Measurements from ENCODE around the gene RALY. TPM values are rescaled to one million over a fixed set of nuclear protein-coding genes. Genes with fewer than 3 reads are reported as not detected.

Gene RALY
- total RNA-seq, 1 donor, result 67.4 TPM

DNA sequence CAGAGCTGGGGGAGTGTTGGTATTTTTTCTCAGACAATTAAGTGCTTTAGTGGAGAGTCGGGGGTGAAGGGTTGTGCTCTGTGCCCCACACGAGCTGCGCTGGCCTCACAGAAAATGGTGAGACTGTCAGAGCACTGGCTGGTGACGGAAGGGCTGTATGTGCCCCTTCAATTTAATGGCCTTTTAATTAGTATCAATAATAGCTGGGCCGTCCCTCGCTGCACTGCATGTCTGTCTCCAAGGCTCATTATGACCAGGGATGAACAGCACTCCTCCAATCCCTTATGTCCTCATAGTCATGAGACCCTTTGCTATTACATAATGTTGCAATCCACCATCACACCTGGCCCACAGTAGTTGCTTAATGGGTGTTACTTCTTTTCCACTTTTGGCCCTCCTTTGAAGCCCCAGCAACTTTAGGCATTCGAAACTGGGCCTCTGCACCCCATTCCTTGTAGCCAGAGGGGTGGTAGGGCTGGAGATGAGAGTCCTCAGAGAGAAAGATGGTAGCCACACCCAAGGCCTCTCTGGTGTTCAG is 9.5 kb upstream of the RALY start:
- no peak overlapping the region for H3K4me3 ChIP-seq (ENCODE audit: low read depth, low read length)
- TF ChIP-seq, protein P1, sequence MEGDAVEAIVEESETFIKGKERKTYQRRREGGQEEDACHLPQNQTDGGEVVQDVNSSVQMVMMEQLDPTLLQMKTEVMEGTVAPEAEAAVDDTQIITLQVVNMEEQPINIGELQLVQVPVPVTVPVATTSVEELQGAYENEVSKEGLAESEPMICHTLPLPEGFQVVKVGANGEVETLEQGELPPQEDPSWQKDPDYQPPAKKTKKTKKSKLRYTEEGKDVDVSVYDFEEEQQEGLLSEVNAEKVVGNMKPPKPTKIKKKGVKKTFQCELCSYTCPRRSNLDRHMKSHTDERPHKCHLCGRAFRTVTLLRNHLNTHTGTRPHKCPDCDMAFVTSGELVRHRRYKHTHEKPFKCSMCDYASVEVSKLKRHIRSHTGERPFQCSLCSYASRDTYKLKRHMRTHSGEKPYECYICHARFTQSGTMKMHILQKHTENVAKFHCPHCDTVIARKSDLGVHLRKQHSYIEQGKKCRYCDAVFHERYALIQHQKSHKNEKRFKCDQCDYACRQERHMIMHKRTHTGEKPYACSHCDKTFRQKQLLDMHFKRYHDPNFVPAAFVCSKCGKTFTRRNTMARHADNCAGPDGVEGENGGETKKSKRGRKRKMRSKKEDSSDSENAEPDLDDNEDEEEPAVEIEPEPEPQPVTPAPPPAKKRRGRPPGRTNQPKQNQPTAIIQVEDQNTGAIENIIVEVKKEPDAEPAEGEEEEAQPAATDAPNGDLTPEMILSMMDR (IDR thresholded peaks at IDR 0.05; ENCODE audit: insufficient read depth, low read length), result no peak
- no peak for DNase-seq (ENCODE audit: low read depth)

DNA sequence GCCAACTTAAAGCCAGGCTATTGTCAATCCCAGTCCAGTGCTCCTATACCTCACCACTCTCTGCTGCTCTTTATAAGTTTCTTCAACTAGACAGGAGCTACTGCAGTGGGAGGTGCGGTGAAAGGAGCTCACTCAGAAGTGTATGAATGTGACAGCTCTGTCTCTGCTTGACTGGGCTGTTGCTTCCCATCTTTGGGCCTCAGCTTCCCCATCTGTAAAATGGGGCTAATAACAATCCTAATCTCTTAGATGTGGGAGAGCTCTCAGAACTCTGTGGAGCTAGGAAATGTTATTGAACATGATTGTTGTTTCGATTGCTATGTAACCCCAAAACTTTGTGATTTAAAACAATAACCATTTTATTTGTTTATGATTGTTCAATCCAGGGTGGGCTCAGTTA is 8.4 kb upstream of the RALY start:
- no peak for DNase-seq (ENCODE audit: low read depth)
- H3K4me3 ChIP-seq (ENCODE audit: low read depth, low read length), result no peak overlapping the region
- TF ChIP-seq, protein P1 (IDR thresholded peaks at IDR 0.05; ENCODE audit: insufficient read depth, low read length), result no peak

DNA sequence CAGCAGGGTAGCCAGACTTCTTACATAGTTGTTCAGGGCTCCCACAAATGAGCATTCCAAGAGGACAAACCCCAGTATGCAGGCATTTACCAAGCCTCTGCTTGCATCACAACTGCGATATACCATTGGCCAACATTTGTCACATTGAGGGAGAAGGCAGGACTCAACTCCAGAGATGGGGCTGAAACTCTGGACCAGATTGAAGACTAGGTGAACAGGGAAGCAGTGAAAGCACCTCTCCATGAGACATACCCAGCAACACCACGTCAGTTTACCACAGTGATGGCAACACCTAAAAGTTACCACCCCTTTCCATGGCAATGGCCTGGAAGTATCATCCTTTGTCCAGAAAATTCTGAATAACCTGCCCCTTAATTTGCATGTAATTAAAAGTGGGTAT is 7.9 kb upstream of the RALY start:
- no peak for DNase-seq (ENCODE audit: low read depth)
- TF ChIP-seq, protein P1 (IDR thresholded peaks at IDR 0.05; ENCODE audit: insufficient read depth, low read length), result no peak
- no peak overlapping the region for H3K4me3 ChIP-seq (ENCODE audit: low read depth, low read length)

DNA sequence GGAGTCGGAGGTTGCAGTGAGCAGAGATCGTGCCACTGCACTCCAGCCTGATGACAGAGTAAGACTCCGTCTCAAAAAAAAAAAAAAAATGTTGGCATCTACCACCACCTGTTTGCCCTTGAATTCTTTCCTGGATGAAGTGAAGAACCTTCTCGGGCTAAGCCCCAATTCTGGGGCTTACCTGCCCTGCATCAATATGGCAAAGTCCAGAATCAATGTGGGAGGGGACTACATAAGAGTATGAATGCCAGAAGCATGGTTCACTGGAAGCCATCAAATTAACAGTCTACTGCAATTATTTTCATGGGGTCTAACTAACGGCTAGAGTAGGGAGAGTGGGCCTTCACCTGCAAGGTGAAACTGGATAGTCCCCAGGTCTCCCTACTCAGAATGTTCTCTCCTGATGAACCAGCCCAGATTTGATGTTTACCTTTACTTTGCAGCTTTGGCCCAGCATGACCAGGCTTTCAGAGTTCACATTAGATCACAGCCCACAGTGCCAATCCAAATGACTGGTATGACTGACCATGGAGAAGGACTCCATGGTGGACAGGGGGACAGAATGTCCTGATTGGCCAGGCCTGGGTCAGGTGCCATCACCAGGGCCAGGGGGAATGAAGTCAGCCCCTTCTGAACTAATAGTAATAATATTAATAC is 7.0 kb upstream of the RALY start:
- no peak for DNase-seq (ENCODE audit: low read depth)
- H3K4me3 ChIP-seq (ENCODE audit: low read depth, low read length), result no peak overlapping the region
- TF ChIP-seq, protein P1 (IDR thresholded peaks at IDR 0.05; ENCODE audit: insufficient read depth, low read length), result no peak

DNA sequence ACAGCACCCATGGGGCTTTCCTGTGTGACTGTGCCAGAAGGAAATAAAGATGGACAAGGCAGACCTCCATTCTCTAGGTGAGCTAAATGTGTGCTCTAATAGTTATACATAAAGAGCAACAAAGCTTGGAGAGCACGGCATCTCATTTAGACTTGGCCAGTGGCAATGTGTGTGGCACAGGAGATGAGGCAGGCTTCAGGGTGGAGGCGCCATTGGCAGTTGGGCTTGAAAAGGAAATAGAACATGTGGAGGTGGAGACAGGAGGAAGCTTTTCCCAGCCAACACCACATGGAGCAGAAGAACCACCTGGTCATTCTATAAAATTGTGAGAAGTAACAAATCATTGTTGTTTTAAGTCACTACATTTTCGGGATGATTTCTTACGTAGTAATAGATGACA is 3.6 kb upstream of the RALY start:
- H3K4me3 ChIP-seq (ENCODE audit: low read depth, low read length), result no peak overlapping the region
- DNase-seq (ENCODE audit: low read depth), result no peak
- TF ChIP-seq, protein P1 (IDR thresholded peaks at IDR 0.05; ENCODE audit: insufficient read depth, low read length), result no peak

DNA sequence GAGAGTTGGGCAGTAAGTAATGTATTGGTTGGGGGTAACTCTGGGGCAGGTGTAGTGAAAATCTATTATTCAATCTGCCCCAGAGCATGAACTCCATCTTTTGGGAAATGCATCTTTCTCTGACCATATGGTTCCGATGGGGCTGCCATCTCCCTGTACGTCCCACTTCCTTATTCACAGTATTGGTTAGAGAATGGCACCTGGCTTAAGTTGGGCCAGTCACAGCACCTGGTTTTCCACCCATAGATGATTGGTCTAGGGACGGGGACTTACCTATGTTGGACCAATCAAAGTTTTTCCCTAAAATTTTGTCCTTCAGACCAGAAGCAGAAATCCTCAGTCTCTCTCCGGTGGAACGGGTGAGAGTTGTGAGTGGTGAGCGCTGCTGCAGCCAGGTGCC is 2.2 kb upstream of the RALY start:
- TF ChIP-seq, protein P1 (IDR thresholded peaks at IDR 0.05; ENCODE audit: insufficient read depth, low read length), result no peak
- DNase-seq (ENCODE audit: low read depth), result no peak
- peak overlapping the region; percentile 92 for H3K4me3 ChIP-seq (ENCODE audit: low read depth, low read length)

Measured in fibroblast of the aortic adventitia (primary cell).